ENCODE data around the gene TMC7.

Gene TMC7

GRCh38 chr16:19001788-19002187 is 18.1 kb downstream of the TMC7 start:
- no peak overlapping the region for H3K4me3 ChIP-seq (ENCODE audit: control insufficient read depth, low read depth, low read length)
- no peak for TF ChIP-seq CTCF (conservative IDR thresholded peaks at IDR 0.05; ENCODE audit: control insufficient read depth, insufficient read depth, low read depth, low read length)
- peak; percentile 82 for DNase-seq (ENCODE audit: low read depth)

- no peak for TF ChIP-seq CTCF (conservative IDR thresholded peaks at IDR 0.05; ENCODE audit: control insufficient read depth, insufficient read depth, low read depth, low read length)
- H3K4me3 ChIP-seq (ENCODE audit: control insufficient read depth, low read depth, low read length), result no peak overlapping the region
- no peak for DNase-seq (ENCODE audit: low read depth)
These were observed 20.2 kb downstream of the TMC7 start for GRCh38 chr16:19003935-19004334.

GRCh38 chr16:19005561-19006445 is 22.1 kb downstream of the TMC7 start:
- DNase-seq (ENCODE audit: low read depth), result peak; percentile 54
- H3K4me3 ChIP-seq (ENCODE audit: control insufficient read depth, low read depth, low read length), result no peak overlapping the region
- TF ChIP-seq CTCF (conservative IDR thresholded peaks at IDR 0.05; ENCODE audit: control insufficient read depth, insufficient read depth, low read depth, low read length), result no peak

GRCh38 chr16:19006446-19007315 is 22.9 kb downstream of the TMC7 start:
- H3K4me3 ChIP-seq (ENCODE audit: control insufficient read depth, low read depth, low read length), result no peak overlapping the region
- no peak for TF ChIP-seq CTCF (conservative IDR thresholded peaks at IDR 0.05; ENCODE audit: control insufficient read depth, insufficient read depth, low read depth, low read length)
- DNase-seq (ENCODE audit: low read depth), result no peak

- DNase-seq (ENCODE audit: low read depth), result peak; percentile 89
- no peak overlapping the region for H3K4me3 ChIP-seq (ENCODE audit: control insufficient read depth, low read depth, low read length)
- no peak for TF ChIP-seq CTCF (conservative IDR thresholded peaks at IDR 0.05; ENCODE audit: control insufficient read depth, insufficient read depth, low read depth, low read length)
These were observed 24.8 kb downstream of the TMC7 start for GRCh38 chr16:19008245-19009169.

- no peak overlapping the region for H3K4me3 ChIP-seq (ENCODE audit: control insufficient read depth, low read depth, low read length)
- TF ChIP-seq CTCF (conservative IDR thresholded peaks at IDR 0.05; ENCODE audit: control insufficient read depth, insufficient read depth, low read depth, low read length), result no peak
- DNase-seq (ENCODE audit: low read depth), result no peak
These were observed 27.5 kb downstream of the TMC7 start for GRCh38 chr16:19011169-19011731.
